GM12892 (cell line): ENCODE measurements around the gene VEPH1.

Experiments
- DNase-seq: peaks from one replicate; pipeline ENCODE4 v3.0.0; 2011; ENCODE audit not compliant: insufficient read length
- FAIRE-seq: peaks from 2 replicates; lab custom pipeline; 2011; peaks lifted over from hg19 to GRCh38; lab: Jason Lieb, UNC
- POLR2A ChIP-seq: IDR thresholded peaks from 2 replicates; pipeline ENCODE4 v1.6.1; 2011; ENCODE audit warnings: low read depth, low read length, control low read depth
- POLR2AphosphoS5 ChIP-seq: IDR thresholded peaks from 2 replicates; pipeline ENCODE4 v1.6.1; 2011; ENCODE audit warnings: low read depth, low read length, control low read depth
- TAF1 ChIP-seq: IDR thresholded peaks from 2 replicates; pipeline ENCODE4 v1.6.1; 2011; ENCODE audit warnings: low read depth, mild to moderate bottlenecking, control low read depth, low read length, borderline replicate concordance

Gene VEPH1

DNA sequence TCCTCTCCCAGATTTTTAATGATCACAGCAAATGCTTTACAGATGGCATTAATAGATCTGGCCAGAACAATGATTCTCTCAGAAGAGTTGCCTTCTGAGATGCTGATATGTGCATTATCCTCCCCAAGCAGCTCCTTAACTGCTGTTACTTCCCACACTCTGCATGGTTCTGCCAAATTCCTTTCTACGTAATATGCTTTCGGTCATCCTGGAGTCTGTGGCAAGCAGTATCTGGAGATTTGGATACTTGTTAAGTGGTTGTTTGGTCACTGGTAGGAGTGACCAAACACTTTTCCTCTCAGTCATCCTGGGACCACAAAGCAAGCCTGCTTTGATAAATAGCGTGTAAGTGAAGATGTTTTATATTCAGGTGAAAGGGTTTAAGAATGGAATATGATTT, 272.1 kb downstream of the VEPH1 start:
- no peak for TF ChIP-seq TAF1
- TF ChIP-seq POLR2A = no peak
- no peak for TF ChIP-seq POLR2AphosphoS5
- no peak for DNase-seq
- no peak for FAIRE-seq

DNA sequence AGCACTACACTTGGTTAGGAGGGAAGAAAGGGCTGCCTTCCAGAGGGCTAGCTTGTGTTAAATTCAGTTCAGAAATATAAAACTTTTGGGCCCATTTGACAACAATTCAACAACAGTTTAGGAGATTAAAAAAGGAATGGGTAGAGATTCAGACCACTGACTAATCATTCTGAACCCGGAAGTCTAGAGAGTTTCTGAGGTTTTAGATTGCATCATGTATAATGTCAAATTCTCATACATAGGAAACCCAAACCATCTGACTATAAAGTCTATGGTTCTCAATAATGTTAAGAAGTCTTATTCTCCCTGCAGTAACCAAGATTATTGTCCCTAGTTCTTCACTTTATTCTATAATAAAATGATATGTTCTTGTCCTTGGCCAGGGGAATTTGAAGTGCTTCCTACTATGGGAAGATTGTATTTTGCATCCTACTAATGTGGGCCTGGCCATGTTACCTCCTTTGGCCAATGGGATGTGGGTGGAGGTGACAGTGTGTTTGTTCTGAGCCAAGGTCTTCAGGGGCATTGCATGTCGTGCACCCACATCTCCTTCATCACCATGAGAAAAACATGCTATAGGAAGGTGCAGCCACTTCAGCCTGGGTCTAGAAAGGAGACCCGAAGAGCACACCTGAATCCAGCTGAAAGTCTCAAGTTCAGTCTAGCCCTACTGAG, 276.9 kb downstream of the VEPH1 start:
- FAIRE-seq (no peak), DNase-seq (no peak)
- TF ChIP-seq TAF1 = no peak
- no peak for TF ChIP-seq POLR2AphosphoS5
- TF ChIP-seq POLR2A = no peak

DNA sequence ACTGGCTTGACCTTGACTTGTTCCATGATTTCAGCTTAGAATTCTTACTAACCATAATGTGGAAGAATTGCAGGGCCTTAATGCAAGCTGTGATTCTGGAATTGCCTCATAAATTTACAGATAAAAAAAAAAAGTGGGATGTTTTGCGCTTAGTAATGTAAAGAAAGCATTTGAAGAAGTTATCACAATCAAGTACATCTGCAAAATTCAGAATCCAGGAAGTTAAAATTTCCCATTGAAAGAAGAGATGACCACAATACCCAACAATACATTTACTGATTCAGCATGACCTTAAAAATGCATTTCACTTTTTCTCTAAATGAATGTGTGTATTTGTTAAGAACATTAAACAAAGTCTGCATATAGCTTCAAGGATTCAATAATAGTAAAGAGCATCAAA, 278.2 kb downstream of the VEPH1 start:
- FAIRE-seq (no peak), DNase-seq (no peak)
- TF ChIP-seq POLR2A (no peak), POLR2AphosphoS5 (no peak), TAF1 (no peak)

DNA sequence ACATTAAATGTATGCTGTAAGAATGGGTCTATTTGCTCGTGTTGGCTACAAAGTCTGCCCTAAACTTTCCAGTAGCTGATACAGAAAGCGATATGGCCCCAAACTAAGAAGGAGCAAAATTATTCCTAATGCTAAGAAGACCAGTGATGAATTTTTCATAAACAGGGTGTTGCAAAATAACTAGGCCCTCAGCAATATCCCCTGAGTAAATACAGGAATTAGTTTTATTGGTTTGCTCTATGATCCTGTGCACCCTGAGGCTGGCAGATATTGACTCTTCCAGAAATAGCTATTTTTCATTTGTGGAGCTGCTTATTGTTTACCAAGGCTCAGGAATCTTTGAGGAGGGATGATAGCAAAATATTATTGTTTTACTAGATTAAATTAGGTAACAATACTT, 282.3 kb downstream of the VEPH1 start:
- no peak for FAIRE-seq
- no peak for DNase-seq
- no peak for TF ChIP-seq POLR2A
- no peak for TF ChIP-seq POLR2AphosphoS5
- TF ChIP-seq TAF1 = no peak

DNA sequence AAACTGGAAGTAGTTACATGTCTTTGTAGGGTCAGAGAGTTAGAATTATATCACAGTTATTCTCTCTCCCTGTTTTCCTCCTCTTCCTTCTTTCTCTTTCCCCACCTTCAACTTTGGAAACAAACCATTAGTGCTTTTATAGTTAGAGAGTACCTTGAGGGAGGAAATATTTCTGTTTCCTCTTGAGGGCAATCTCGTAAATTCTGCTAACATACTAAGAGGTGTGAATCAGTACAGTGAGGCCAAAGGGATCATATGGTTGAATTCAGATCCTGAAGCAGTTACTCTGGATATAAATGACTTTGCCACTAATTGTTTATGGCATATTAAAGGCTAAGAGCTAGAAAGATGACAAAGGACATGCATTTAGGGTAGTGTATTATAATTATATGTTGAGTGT, 283.0 kb downstream of the VEPH1 start:
- DNase-seq (no peak), FAIRE-seq (no peak)
- no peak for TF ChIP-seq POLR2A
- no peak for TF ChIP-seq POLR2AphosphoS5

DNA sequence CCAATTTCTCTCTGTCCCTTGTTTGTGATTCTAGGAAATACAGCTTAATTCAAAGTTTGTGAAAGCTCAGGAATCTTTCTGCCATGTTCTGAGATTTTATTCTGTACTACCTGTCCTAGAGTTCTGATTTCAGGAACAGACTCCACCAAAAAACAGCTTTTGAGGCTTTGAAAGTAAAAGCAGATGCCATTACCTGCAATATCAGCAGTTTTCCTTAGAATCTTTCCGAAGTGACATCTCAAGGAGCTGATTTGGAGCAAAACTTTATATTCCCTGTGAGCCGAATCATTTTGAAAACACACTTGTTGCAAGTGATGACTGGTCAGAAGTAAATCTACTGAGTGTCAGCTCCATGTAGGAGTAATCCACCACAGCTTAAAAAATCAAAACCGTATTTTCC, 284.0 kb downstream of the VEPH1 start:
- FAIRE-seq = no peak
- DNase-seq = no peak
- TF ChIP-seq POLR2A (no peak), POLR2AphosphoS5 (no peak), TAF1 (no peak)
